Activated CD4-positive, alpha-beta T cell treated with anti-CD3 and anti-CD28 coated beads for 48 hours (primary cell): ENCODE results near the gene EEF1A2.

Experiments
- DNase-seq: peaks from one replicate; pipeline ENCODE4 v3.0.0-alpha.2; 2020

EEF1A2 gene

DNA sequence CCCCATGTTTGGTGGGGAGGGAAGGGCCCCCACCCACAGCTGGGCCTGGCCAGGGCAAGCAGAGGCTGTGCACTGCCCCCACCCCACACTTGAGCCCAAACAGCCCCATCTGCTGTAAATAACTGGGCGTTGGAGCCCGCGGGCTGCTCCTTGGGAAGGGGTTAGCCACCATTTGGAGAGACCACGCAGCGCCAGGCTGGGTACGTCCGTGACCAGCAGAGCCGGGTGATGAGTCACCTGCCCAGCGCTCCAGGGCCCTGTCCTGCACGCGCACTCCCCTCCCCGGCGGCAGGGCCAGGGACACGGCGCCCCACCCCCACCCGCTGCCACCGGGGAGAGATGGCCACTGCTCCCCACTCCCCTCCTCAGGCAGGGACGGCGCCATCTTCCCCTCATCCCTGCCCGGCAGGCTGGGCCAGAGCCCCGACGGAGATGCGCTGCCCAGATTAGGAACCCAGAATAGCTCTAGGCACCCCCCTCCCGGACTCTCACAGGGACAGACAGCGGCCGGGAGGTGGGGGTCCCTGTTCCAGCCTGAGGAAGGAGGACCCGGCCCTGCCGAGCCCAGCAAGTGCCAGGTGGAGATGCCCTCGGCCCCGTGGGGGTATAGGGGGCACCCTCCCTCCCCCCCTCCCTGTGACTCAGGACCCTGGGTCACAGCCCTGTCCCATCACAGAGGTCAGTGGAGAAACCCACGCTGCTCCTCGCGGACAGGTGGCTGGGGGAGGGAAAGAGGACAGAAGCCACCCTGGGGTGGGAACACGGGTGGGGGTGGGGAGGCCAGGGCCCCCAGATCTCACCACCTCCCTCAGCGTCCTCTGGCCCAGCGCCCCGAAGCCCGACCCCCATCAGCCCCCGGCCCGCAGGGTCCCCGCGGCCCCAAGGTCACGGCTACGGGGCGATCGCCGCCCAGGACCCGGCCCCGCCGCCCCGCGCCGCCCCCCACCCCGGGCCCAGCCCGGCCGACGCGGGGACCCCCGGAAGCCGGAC, 642 bp downstream of the EEF1A2 start:
- no peak for DNase-seq

DNA sequence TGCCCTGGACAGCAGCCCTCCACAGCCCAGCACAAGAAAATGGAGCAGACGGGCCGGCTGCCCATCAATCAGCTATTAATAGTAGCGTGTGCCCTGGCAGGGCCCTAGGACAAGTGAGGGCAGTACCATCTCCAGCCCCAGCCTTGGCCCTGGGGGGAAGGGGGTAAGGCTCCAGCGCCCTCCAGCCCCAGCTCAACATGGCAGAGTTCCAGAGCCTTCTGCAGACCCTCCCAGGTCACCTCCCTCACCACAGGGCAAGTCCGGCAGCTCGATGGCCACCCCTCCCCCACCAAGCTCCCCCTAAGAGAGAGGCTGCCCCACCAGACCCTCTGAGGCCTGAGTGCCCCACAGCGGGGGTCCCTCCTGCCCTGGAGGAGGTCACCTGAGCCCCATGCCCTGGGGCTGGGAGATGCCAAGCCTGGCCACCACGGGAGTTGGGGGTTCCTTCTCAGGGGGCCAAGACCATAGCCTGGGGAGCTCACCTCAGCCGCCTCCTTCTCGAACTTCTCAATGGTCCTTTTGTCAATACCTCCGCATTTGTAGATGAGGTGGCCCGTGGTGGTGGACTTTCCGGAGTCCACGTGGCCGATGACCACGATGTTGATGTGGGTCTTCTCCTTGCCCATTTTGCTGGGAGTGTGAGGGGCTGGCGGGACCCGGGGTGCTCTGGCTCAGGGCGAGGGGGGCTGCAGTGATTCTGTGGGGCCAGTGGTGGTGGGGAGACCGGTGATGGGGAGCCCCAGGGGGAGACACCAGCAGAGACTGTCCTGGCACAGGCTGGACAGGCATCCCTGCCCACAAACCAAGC, 1.5 kb downstream of the EEF1A2 start:
- DNase-seq, result no peak

DNA sequence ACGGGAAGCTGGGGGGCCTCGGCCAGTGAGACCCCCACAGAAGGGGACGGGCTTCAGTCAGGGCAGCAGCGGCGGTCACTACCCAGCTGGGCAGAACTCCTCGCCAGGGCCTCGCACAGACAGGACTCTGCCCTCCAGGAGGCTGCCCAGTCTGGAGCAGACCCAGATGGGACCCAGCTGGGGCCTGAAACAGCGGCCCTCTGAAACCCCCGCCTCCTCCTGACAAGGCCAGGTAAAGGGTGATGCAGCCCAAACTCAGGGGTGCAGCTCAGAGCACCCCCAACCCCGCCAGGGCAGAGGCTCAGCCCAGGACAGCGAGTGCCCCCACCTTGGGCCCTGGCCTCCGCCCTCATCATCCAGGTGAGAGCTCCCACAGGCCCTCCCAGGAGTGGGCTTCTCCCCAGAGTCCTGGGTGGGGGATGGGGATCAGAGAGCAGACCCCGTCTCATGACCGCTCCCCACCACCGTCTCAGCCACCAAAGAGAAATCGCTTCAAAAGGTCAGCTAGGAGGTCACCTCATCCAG, 2.2 kb downstream of the EEF1A2 start:
- DNase-seq, result no peak

DNA sequence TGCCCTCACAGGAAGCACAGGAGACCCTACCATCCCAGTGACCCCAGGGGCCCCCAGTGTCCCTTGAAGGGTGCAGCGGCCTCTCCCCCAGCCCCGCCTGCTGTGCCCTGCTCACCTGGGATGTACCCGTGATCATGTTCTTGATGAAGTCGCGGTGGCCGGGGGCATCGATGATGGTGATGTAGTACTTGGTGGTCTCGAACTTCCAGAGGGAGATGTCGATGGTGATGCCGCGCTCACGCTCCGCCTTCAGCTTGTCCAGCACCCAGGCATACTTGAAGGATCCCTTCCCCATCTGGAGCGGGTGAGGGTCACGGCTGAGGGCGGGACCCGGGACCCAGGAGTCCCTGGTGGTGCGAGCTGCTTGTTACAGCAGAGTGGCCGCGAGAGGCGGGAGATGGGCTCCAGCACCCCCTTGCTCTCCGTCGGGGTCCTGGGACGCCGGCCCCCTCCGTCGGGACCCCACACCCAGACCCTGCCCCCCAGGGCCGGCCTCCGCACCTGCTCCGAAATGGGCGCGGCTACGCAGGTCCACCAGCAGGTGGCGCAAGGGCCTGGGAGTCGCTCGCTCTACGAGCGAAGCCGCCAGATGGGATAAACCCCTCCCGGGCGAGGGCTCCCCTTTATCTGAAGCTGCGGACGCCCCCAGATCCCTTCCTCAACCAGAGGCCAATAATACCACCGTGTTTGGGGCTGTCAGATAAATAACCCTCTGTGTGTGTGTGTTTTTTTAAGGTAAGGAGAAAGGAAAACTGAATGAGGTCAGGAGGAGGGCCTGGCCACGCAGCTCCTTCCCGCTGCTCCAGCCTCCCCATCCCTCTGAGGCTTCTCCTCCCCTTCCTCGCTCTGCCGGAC, 2.9 kb downstream of the EEF1A2 start:
- DNase-seq, result peak; percentile 82

DNA sequence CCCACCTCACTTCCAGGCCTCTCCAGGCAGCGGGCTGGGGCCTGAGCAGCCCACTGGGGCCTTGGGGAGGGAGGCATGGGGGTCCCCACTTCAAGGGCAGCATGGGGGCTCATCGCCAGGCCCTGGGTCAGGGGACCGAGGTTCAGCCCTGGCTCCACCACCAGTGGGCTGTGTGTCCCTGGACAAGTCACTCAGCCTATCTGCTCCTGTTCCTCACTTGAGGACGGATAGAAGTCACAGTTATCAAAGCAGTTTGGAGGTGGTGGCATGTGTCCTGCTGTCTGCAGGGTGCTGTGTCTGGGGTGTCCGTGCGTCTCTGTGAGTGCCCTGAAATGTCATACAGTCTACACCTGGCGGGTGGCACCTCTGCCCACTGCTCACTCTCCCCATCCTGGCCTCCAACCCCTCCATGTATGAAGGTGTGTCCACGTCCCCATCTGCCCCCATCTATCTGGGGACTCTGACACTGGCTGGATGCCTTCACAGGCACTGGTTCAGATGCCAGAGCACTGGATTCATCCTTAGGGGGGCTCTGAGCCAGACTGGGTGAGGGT, 3.6 kb downstream of the EEF1A2 start:
- DNase-seq, result no peak

DNA sequence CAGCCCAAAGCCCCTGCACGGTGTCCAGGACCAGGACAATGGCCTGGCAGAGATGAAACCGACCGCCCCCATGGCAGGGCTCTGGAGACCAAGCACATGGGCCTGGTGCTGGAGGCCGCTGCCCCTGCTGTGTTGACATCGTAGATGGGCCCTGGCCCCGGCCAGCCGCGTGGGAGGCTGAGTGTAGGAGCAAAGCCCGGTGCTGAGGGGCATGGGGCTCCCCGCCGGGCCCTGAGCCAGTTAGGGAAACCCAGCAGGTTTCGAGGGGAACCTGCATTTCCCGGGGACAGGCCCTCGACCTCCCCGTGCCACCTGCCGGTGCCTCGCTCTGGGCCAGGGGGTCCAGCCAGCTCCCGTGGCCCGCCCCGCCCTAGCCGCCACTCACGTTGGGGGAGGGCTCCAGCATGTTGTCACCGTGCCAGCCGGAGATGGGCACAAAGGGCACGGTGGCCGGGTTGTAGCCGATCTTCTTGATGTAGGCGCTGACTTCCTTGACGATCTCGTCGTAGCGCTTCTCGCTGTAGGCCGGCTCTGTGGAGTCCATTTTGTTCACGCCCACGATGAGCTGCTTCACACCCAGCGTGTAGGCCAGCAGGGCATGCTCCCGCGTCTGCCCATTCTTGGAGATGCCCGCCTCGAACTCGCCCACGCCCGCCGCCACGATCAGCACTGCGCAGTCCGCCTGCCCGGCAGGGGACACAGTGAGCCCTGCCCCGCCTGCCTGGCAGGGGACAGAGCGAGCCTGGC, 4.3 kb downstream of the EEF1A2 start:
- no peak for DNase-seq

DNA sequence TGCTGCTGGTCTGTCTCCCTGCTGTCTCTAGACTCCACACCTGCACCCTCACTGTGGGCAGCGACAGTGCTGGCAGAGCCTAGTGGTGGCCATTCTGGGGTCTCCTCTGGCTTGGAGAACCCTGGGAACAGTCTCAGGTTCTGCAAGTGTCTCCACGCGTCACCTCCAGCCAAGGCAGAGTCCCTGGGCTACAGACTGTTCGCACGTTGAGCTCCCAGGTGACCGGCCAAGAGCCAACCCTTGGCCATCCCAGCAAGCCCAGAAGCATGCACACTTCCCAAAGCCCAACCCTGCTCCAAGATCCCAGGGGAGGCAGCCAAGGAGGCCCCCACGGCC, 4.8 kb downstream of the EEF1A2 start:
- no peak for DNase-seq

DNA sequence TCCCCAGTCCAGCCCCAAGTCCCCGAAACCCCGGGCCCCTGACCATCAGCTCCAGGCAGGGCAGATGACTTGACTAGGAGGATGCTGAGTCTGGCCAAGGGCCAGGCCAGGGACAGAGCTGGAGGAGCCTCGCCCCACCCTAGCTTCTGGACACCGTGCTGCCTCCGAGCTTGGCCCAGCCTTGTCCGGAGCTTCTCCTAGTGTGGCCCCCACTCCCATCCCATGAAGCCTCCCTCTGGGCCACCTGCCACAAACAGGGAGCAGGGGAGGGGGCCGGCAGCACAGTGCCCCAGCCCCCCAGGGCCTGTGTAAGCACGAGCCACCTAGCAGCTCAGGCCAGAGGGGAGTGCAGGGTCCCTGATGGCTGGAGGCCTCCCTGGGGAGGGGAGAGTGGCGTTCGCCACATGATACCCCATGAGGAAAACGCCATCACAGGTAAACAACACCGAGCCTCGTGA, 5.3 kb downstream of the EEF1A2 start:
- no peak for DNase-seq

DNA sequence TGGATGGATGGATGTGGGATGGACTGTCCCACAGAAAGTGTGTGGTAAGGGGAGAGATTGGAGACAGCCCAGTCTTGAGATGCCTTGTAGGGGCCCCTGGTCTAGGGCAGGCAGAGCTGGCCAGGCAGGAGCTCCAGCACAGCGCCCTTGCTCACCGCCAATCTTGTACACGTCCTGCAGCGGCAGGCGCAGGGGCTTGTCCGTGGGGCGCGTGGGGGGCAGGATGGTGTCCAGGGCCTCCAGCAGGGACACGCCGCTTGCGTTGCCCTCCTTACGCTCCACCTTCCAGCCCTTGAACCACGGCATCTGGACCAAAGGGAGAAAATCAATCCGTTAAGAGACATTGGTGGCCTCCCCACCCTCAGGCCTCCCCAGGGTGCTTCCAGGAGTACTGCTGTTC, 5.9 kb downstream of the EEF1A2 start:
- no peak for DNase-seq

DNA sequence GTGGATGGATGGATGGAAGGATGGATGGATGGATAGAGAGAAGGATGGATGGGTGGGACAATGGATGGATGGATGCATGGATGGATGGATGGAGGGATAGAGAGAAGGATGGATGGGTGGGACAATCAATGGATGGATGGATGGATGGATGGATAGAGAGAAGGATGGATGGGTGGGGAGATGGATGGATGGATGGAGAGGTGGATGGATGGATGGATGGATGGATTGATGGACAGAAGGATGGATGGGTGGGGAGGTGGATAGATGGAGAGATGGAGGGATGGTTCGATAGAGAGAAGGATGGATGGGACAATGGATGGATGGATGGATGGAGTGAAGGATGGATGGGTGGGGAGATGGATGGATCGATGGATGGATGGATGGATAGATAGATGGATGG, 6.4 kb downstream of the EEF1A2 start:
- DNase-seq, result no peak

DNA sequence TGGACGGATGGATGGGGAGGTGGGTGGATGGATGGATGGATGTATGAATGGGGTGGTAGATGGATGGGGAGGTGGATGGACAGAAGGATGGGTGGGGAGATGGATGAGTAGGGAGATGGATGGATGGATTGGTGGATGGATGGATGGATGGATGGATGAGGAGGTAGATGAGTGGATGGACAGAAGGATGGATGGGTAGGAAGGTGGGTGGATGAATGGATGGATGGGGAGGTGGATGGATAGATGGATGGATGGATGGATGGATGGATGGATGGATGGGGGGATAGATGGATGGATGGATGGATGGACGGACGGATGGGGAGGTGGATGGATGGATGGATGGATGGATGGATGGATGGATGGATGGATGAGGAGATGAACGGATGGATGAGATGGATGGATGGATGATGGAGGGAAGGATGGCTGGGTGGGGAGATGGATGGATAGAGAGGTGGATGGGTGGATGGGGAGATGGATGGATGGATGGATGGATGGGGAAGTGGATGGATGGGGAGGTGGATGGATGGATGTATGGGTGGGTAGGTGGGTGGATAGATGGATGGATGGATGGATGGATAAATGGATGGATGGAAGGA, 7.2 kb downstream of the EEF1A2 start:
- no peak for DNase-seq

DNA sequence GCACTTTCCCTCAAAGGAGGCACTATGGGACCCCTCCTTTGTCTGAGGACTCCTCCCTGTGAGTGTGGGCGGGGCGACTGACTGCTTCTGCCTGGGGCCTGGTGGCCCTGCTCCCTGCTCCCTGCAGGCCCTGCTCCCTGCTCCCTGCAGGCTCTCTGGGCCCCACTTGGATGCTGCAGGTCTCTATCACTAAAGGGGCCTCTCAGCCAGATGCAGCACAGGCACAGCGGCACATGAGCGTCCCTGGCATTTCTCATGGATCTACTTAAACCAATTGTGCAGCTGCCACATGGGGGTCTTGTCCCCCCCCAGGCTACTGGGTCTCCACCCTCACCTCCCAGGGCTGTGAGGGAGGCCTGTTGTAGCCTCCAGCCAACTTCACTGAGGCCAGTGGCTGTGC, 7.8 kb downstream of the EEF1A2 start:
- DNase-seq, result no peak

DNA sequence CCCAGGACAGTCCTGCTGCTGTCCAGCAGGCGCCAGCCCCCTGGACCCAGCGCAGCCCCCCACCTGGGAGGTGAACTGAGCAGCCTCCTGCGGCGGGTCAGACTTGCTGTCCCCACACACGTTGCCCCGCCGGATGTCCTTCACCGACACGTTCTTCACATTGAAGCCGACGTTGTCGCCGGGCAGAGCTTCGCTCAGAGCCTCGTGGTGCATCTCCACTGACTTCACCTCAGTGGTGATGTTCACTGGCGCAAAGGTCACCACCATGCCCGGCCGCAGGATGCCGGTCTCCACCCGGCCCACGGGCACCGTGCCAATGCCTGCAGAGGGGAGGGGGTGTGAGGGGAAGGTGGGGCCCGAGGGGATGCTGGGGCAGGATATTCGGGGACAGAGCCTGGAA, 8.5 kb downstream of the EEF1A2 start:
- DNase-seq, result no peak

DNA sequence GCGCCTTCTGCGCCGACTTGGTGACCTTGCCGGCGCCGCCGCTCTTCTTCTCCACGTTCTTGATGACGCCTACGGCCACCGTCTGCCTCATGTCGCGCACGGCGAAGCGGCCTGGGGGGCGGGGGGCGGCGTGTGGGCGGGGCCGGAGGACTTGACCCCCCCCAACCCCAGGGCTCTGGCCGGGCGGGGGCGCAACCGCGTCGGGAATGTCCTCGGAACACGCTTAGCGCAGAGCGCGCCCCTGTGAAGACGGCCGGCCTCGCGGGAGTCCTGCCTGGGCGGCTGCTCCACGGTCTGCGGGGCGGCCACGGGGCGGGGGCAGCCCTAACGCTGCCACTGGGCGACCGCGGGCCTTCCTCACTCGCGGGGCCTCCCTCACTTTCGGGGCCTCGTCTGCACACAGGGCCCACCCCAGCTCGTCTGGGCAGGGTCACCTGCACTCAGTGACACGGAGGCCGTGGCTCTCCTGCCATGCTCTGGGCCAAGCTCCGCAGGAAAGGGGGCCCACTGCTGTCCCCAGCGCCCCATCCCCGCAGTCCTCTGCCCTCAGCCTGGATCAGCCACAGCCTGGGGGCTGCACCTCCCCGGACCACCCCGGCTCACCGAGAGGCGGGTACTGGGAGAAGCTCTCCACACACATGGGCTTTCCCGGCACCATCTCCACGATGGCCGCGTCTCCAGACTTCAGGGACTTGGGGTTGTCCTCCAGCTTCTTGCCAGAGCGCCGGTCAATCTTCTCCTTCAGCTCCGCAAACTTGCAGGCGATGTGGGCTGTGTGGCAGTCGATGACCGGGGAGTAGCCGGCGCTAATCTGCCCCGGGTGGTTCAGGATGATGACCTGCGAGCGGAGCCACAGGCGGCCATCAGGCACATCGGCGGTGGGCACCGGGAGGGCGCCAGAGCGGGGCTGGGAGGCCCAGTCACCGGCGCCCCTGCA, 10.3 kb downstream of the EEF1A2 start:
- no peak for DNase-seq

DNA sequence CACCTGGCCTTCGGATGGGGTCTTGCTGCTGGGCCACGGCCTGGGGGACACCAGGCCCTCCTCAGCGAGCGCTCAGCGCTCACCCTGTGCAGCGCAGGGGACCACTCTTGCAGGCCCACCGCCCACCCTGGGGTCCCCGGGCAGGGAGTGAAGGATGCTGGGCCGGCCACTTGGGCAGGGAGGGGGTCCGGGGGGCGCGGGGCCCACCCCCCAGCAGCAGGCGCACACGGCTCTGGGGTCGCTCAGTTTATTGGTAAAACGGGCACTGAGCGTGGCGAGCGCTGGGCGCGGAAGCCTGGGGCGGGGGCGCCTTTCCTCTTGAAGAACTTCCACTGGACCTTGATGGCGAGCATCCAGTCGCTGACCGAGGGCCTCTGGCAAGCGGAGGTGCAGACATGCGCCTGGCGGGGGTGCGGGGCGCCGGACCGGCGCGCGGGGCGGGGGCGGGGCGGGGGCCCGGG, 11.1 kb downstream of the EEF1A2 start:
- DNase-seq, result no peak

DNA sequence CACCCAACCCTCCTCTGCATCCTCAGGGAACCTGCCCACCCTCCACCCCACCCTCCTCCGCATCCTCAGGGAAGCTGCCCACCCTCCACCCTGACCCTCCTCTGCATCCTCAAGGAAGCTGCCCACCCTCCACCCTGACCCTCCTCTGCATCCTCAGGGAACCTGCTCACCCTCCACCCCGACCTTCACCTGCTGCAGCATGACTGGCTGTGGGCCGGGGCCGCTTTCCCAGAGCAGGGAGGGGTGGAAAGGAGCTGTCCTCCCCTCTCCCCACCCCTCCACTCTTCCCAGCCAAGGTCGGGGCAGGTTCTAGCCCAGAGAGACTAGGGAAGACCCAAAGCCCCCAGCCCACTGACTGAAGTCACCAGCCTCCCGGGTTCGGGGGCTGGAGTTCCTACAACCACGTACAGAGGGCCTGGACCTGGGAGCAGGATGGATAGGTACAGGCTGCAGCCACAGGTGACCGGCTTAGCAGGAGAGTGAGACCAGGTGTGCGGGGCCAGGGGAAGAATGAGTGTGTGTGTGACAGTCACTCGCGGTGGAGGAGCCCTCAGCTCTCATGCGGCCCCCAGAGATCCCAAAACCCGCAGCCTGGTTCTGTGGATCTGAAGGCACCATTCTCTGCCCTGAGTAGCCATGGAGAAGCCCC, 11.6 kb downstream of the EEF1A2 start:
- no peak for DNase-seq

DNA sequence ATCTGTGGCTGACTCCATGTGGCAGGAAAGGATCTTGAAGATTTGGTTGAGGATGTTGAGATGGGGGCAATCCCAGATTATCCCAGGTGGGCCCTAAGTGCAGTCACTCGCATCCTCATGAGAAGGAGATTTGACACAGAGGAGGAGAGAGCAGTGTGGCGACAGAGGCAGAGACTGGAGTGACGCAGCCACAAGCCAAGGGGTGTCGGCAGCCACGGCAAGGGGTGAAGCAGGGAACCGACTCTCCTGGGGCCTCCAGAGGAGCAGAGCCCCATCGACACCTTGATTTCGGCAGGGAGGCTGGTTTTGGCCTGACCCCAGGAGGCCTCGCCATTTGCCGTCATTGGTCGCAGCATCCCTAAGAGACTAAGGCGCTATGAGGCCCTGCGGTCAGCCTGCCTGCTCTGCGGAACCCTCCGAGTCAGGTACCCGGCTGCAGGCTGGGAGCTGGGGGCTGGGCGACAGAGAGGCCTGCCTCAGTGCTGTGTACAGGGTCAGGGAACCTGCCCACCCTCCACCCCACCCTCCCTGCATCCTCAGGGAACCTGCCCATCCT, 12.5 kb downstream of the EEF1A2 start:
- DNase-seq, result no peak

DNA sequence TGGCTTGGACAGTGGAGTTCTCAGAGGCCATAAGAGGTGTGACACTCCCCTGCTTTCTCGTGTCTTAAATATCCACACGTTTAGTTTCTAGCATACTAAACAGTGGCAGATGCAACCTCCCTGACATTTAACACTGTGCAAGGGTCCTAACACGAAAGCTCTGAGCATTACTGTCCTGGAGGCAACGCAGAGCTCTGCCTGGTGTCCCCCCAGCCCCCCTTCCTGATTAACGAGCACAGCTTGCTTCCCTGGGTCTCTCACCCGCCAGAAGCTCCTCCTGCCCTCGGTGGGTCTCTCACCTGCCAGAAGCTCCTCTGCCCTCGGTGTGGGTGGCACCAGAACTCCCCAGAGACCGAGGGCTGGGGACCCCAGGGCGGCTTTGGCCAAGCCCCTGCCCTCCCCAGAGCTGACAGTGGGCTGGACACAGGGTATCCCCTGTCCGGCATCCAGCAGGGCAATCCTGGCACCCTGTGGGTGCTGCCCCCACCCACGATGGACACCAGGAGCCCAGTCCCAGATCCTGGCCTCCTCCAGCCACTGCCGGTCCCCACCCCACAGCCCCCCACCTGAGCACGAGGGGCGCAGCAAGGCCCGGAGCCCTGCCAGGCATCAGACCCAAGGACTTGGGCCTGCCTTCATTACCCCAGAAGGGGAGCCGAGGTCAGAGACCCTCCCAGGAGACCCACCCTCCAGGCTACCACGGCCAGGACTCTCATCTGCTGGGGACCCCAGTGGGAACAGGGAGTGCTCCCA, 14.1 kb downstream of the EEF1A2 start:
- no peak for DNase-seq
